Activated naive CD4-positive, alpha-beta T cell treated with anti-CD3 and anti-CD28 coated beads, Interleukin-2, amount 50 U/mL, for 72 hours (primary cell): ENCODE measurements around the gene ORC6. TPM values are rescaled to one million over a fixed set of nuclear protein-coding genes. Genes with fewer than 3 reads are reported as not detected.
A peak's percentile ranks its signal among the peaks of the same experiment; 100 is the strongest.

ENCODE experiments used
- ATAC-seq, 2 donors: fragments of 150-1000 bp; cut with Tn5 transposase; 2 replicates each; pipeline ENCODE4 v1.10.0; 2021; ENCODE audit warnings: mild to moderate bottlenecking in 2 of 2, moderate library complexity in 2 of 2
- DNase-seq, 2 donors: peaks; one replicate each; pipeline ENCODE4 v3.0.0; 2021 to 2022; ENCODE audit warnings: low spot score in 2 of 2
- H3K27ac Mint-ChIP-seq, 2 donors: one replicate each; pipeline ENCODE4 v1.8.0; 2022; ENCODE audit warnings: mild to moderate bottlenecking in 2 of 2, mixed read lengths in 2 of 2
- H3K36me3 Mint-ChIP-seq, 2 donors: one replicate each; pipeline ENCODE4 v1.8.0; 2022; ENCODE audit warnings: mixed read lengths in 2 of 2
- H3K9me3 Mint-ChIP-seq, 2 donors: one replicate each; pipeline ENCODE4 v1.8.0; 2022; ENCODE audit warnings: mixed read lengths in 2 of 2
- total RNA-seq, 2 donors: library from RNA; stranded (reverse); gene quantifications; one replicate each; pipeline ENCODE4 v1.2.3, GENCODE V29; 2022

The ORC6 gene
- total RNA-seq, 2 donors from 2014 or later = 42.9 to 64.0 TPM

DNA sequence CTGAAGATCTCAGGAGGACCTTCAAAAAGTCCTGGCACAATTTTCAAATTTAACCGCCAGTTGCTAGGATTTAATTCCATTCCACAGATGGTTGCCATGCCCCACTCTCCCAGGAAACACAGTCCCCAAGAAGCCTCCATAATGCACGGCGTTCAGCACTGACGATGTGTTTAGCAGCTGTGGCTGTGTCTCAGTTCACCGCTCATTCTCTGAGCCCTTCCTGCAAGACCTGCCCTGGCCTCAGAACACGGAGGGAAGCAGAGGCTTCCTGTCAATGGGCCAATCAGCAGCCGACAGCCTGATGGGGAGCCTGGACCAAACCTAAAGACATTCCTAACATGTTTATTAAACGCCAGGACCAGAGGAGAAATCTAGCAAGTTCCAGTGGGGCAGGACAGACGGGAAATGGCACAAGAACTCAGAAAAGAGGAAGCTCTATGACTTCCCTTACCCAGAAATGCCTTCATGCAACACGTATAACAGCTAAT lies 53.8 kb downstream of the ORC6 start:
- Mint-ChIP-seq H3K27ac (peak overlapping the region in 1 of 2 donors; percentile 56), H3K36me3 (no peaks in the 10 kb centered on the region), H3K9me3 (no peaks in the 10 kb centered on the region)
- ATAC-seq (no peak), DNase-seq (no peak)

- DNase-seq (no peak), ATAC-seq (no peak)
- Mint-ChIP-seq H3K36me3 (no peaks in the 10 kb centered on the region), H3K27ac (no peak overlapping the region), H3K9me3 (no peaks in the 10 kb centered on the region)
Measured at GRCh38 chr16:46745617-46746016, 56.2 kb downstream of the ORC6 start.

- DNase-seq (no peak), ATAC-seq (no peak)
- Mint-ChIP-seq H3K9me3 (no peaks in the 10 kb centered on the region), H3K36me3 (no peaks in the 10 kb centered on the region), H3K27ac (no peak overlapping the region)
Measured at GRCh38 chr16:46746821-46747776, 57.6 kb downstream of the ORC6 start.

Other genes starting within 250 kb of the ORC6 start
- 10 to 100 TPM; 39.8 to 41.3 TPM for gene SHCBP1, start 68.3 kb upstream of the ORC6 start, total RNA-seq
- 10 to 100 TPM; 85.9 to 98.2 TPM for gene VPS35, start 481 bp upstream of the ORC6 start, total RNA-seq
- under 1 TPM; 0.50 to 0.51 TPM for gene MYLK3, start 58.7 kb downstream of the ORC6 start, total RNA-seq
- 10 to 100 TPM; 15.8 to 15.9 TPM for gene C16orf87, start 141.5 kb downstream of the ORC6 start, total RNA-seq
- 10 to 100 TPM in 1 of 2 donors, 1 to 10 TPM in 1; 4.6 to 11.1 TPM for gene GPT2, start 194.7 kb downstream of the ORC6 start, total RNA-seq